ENCODE data around the gene ANKMY1.

ANKMY1 gene

DNA sequence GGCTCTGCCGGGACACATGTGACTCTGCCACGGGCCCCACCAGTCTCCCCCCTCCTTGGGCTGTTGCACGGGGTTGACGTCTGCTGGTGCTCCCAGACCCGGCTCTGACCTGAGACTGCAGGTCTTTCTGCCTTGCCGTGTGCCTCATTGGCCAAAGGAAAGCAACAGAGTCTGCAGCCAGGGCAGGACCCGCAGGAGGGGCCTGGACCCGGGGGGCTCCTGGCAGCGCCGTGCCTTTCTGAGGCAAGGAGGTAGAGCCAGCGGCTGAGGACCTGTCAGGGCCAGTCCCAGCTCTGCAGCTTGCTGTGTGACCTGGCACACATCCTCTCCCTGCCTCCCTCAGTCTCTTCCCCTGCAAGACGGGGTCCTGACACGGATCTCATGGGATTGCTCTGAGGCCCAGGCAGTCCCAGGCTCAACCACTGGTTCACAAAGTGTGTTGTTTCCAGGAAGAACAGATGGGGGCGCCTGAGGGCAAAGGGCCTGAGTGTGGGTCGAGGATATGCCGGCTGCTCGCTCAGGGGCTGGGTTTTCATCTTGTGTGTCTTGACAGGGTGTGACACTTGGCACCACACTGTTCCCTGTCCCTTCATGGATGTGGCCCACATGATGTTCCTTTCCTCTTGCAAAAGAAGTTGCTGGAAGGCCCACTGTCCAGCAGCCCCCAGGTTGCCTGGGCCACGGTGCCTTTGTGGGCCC, 37.7 kb upstream of the ANKMY1 start:
- DNase-seq (ENCODE audit: low read depth), result no peak

DNA sequence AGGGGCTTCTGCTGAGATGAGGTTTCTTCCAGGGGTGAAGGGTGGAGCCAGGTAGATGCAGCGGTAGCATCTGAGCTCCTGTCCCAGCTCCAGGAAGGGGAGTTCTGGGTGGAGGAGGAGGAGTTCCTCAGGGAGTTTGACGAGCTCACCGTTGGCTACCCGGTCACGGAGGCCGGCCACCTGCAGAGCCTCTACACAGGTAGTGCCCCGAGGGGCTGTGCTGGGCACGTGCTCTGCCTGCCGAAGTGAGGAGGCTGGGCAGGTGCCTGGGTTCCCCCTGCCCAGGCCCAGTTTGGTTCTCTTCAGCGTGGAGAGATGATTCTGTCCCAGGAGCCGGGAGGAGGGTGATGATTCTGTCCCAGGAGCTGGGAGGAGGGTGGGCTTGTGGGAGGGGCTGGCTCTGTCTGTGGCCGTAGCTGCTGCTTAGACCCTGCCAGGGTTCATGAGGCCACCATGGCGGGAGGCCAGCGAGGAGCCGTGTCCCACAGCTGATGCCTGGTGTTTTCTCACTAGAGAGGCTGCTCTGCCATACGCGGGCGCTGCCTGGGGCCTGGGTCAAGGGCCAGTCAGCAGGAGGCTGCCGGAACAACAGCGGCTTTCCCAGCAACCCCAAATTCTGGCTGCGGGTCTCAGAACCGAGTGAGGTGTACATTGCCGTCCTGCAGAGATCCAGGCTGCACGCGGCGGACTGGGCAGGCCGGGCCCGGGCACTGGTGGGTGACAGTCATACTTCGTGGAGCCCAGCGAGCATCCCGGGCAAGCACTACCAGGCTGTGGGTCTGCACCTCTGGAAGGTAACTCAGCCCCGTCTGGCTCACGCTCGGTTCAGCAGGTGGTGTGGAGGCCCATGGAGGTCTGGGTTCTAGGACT, 37.0 kb upstream of the ANKMY1 start:
- DNase-seq (ENCODE audit: low read depth), result no peak

DNA sequence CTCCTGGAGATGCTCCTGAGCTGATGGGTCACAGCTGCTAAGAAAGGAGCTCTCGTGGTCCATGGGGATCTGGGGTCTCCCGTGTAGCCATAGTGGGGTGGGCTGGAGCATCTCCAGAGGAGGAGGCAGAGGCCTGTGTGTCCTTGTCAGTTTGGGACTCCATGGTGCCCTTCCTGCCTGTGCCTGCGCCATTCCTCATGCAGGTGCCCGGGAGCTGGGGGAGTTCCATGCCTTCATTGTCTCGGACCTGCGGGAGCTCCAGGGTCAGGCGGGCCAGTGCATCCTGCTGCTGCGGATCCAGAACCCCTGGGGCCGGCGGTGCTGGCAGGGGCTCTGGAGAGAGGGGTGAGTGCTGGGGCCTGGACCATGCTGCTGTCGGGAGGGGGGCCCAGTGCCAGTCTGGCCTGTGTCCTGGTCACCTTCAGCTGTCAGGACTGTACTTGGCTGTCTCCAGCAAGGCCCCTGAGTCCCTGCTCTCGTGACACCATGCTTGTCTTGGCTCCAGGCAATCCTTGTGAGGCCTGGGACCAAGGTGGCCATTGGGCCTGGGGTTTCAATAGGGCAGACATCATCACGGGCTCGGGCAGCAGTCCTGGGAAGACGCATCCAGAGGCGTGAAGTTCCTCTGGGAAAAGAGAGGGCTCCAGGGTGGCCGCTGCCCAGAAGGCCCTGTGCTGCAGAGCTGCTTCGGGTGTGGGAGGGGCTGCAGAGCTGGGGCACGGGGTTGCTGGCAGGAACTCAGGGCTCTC, 36.1 kb upstream of the ANKMY1 start:
- DNase-seq (ENCODE audit: low read depth), result no peak

DNA sequence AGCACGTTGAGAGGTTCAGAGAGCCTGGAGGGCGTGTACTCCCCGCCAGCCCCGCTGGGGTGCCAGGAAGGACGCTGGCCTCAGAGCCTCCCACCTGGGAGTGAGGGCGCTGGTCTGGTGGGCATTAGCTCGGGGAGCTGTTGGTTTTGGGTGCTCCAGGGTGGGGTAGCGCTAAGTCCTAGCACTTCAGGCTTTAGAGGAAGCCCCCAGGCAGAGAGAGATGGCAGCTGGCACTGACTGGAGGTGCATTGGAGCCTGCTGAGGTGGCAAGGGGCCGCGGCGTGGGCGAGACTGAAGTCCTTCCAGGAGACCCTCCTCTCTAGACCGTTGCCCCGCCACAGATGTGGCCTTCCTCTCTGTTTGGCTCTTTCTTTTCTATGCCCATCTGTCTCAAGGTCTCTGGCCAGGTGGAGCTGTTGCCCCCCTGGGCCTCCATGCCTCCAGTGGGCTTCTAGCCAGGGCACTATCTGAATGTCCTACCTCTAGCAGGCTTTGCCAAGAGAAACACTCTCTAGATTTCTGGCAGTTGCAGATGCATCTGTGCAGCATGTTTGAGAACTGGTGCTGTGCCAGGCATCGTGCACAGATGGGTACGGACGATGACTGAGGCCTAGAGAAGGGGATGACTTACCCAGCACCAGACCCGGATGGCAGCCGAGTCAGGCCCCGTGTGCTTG, 35.4 kb upstream of the ANKMY1 start:
- DNase-seq (ENCODE audit: low read depth), result no peak

DNA sequence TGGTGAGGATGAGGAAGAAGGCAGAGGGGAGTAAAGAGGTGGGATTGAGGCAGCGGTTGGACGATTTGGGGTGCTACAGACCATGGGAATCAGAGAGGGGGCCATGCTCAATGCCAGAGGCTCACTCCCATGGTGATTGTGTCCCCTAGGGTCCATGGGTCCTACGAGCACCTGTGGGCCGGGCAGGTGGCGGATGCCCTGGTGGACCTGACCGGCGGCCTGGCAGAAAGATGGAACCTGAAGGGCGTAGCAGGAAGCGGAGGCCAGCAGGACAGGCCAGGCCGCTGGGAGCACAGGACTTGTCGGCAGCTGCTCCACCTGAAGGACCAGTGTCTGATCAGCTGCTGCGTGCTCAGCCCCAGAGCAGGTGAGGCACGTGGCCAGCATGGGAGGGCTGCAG, 34.0 kb upstream of the ANKMY1 start:
- DNase-seq (ENCODE audit: low read depth), result no peak

DNA sequence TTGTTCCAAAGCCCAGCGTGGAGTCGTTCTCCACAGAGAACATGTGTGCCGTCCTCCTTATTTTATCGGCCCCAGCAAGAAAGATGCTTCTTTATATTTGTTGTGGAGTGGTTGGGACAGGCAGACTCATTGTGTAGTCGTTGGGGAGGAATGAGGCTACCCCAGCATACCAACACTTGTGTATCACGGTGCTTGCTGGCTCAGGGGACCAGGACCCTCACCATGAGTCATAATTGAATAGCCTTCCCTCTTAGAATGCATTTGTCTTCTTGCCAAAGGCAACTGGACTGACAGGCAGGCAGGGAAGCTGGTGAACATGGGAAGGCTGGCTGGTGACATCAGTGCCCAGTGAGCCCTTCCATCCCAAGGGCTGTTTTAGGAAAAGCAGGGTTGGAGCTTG, 33.4 kb upstream of the ANKMY1 start:
- no peak for DNase-seq (ENCODE audit: low read depth)

DNA sequence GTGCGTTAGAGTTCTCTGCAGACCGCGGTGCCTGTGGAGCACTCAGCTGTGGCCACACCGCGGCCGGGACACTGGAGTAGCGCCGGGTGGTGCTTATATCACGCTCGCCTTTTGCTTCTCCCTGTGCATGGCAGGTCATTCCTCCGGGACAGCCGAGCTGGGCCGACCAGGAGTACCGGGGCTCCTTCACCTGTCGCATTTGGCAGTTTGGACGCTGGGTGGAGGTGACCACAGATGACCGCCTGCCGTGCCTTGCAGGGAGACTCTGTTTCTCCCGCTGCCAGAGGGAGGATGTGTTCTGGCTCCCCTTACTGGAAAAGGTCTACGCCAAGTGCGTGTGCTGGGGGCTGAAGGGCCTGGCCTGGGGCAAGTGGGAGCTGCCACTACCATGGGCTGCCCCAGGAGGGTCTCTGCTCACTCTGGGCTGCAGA, 32.9 kb upstream of the ANKMY1 start:
- no peak for DNase-seq (ENCODE audit: low read depth)

DNA sequence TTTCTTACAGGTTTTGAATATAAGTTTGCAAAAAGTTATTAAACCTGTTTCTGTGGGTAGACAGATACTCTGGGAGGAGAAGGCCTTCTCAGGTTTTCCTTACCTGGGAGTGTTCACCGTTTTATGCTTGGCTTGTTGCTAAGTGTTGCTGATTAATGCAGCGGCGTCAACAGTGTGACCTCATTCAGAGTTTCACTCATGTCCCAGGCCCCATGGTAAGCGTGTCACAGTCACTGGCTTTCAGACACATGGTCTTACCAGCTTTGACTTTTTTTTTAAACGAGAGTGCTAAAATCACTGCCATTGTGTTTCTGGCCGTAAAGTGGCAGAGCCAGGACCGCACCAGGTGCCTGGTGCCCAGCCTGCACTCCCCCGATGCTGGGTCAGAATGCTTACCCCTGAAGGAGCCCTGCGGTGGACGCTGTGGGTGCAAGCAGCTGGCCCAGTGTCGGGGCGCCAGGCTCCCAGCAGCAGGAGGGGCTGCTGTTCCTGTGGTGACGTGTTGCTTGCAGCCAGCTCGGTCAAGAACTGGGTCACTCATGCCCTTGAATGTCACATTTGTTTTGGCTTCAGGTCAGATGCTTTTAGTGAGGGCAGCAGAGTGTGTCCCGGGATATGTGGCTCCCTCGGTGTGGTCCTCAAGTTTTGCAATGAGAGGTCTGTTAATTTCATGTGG, 32.2 kb upstream of the ANKMY1 start:
- DNase-seq (ENCODE audit: low read depth), result no peak

DNA sequence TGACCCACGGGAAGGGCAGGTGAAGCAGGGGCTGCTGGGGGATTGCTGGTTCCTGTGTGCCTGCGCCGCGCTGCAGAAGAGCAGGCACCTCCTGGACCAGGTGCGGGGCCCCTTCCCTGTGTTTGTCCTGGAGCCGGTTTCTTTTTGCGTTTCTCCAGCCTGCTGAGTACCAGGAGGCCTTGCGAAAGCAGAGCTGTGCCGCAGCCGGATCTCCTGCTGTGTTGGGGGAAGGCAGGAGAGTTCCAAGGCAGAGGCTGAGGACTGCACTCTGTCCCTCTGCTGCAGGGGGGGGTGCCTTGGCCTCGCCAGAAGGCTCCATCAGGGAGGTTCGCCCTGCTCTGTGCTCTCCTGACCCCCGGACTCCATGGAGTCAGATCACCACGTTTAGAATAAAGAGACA, 31.6 kb upstream of the ANKMY1 start:
- no peak for DNase-seq (ENCODE audit: low read depth)

DNA sequence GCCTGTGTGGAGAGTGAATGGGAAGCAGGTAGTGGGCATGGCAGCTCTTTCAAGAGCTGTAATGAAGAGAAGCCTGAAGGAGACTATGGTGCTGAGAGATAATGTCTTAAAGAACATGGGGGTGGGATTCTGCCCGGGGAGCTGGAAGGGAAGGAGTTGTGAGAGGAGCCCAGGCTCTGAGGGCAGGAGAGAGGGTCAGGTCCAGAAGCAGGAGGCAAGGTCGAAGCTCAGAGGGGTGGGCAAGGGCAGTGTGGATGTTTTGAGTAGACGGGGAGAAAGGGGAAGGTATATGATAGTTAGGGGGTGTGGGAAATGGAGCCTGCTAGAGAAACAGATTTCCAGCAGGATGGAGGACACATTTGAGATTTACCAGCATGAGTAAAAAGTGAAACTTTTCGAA, 30.9 kb upstream of the ANKMY1 start:
- DNase-seq (ENCODE audit: low read depth), result no peak

DNA sequence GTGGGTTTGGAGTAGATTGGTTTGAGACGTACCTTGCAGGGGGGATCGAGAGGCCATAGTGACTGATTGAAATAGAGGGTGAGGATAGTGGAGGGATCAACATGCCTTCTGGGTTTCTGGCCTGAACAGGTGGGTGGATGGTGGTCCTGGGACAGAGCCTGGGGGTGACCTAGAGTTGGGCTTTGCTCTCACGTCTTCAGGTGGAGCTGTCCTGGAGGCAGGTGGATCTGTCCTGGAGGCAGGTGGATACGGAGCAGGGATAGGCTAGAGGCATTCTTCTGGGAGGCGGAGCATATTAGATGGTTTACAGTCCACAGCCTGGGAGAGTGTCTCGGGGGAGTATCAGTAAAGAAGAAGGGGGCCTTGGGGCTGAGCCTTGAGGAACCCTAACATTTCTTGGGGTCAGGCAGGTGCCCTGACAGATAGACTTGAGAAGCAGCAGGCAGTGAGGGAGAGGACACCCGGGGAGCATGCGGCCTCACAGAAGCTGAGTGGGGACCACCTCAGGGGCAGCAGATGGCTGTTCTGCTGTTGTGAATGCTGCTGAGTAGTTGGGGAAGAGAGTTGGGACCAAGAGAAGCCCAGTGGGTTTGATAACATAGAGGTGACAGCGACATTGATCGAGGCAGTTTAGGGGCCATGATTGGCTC, 30.3 kb upstream of the ANKMY1 start:
- DNase-seq (ENCODE audit: low read depth), result no peak

DNA sequence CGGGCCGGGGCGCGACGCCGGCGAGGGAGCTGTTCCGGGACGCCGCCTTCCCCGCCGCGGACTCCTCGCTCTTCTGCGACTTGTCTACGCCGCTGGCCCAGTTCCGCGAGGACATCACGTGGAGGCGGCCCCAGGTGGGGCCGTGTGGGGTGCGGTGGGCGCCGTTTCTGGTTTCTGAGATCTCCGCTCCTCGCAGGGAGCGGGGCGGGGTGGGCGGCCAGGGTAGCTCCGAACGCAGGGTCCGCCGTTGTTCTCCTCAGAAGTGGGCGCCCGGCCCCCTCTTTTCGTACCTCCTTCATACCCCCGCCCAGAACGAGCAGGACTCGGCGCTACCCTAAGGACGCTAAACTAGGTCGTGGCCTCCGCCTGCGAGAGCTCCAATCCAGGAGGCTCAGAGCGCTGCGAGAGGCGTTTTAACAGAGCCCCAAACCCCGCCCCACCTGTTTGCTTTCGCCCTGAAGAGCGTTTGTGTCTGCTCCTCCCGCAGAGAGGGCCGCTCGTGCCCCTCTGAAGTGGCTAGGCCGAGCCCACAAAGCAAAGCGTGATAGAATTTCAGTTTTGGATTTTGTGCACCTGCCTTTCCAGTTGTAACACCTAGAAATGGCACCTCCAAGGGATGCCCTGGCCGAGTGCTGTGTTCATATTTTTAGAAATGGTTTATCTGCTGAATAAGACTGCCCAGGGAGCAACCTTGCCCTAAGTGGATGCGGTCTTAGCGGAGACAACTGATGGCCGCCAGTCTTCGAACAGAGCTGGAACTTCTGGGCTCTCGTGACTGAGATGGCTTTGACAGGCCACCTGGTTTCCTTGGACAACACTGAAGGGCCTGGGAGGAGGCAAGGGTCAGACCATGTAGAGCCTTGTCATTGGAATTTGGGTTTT, 29.4 kb upstream of the ANKMY1 start:
- no peak for DNase-seq (ENCODE audit: low read depth)

DNA sequence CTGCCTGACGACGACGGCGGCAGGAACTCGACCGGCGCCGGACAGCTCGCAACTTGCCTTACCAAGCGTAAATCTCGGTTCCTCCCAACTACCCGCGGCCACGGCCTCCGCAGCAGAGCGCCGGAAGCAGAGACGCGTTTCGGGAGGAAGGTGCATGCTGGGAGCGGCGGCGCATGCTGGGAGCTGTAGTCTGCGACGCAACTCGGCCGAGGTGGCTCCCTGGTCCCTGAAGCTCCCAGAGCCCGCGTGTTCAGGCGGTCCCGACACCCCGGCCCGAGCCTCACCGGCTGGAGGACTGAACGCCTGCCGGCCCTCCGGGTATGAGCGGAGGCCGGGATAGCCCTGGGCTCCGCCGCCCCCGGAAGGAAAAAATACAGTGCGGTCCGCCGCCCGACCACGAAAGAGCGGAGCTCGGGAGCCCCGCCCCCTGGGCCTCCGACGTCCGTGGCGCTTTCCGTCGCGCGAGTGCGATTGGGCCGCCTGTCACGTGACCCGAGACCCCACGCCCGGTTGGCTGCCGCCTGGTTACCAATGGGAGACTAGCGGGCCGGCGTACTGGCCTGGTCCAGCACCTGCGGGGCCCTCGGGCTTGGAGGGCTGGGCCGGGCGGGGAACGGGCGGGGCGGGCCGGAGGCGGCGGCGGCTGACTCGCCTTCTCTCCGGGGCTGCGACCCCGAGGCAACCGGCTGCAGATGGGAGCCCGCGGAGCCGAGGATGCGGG, 28.6 kb upstream of the ANKMY1 start, which contains the start of gene CAPN10:
CAPN10 (plus strand) TSS at position 537 of the 721 bp plus-strand sequence; CDS start at position 715, 178 bp downstream.
- DNase-seq (ENCODE audit: low read depth), result peak; percentile 91

DNA sequence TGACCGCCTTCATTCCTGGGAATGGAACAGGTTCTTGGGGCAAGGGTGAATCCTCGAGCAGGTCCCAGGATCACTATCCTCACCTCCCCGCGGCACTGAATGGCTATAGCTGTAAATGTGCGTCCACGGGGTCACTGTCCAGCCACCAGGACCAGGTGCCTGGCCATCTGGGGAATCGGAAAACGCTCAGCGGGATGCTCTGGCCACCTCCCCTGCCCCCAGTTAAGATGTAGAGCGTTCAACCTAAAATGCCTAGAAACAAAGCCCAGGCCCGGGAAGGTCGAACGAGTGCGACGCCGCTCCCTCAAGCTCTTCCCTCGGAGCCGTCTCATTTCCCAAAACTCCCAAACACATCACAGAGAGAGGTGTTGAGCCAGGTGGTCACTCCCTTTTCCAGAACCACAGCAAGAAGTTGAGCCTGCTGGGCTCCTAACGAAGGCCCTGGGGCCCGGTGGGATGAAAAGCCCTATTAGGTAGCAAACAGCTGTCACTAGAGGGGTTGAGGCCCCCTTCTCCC, 28.0 kb upstream of the ANKMY1 start:
- DNase-seq (ENCODE audit: low read depth), result no peak

DNA sequence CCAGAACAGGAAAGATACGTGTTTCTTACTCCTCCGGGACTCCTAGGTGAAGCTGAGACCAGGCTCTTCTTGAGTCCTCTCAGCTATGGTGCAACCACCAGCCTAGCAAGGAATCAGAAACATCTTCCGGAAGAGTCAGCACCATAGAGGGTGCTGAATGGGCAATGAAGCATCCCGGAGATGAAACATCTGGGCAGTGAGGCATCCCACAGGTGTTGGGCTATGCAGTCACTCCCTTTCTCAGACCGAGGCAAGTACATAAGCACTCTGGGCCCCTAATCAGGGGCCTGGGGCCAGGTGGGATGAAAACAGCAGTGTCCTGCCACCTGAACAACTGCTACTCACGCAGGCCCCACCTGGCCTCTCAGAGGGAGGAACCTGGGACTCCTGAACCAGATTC, 27.3 kb upstream of the ANKMY1 start:
- no peak for DNase-seq (ENCODE audit: low read depth)

DNA sequence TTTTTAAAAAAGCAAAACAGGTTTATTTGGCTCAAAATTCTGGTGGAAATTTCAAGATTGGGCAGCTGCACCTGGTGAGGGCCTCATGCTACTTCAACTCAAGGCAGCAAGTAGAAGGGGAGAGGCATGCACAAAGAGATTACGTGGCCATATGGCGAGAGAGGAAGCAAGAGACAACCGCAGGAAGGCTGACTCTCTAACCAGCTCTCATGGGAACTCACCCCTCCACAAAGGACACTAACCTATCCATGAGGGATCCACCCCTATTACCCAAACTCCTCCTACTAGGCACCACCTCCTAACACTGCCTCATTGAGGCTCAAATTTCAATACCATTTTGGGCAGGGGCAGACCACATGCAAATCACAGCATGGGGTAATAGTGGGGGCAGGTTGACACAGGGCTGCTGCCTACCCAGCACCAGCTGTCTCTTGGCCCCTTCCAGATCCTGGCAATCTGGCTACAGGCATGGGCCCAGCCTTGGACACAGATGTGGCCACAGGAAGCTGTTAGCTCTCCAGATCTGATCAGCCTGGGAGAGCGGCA, 26.8 kb upstream of the ANKMY1 start:
- DNase-seq (ENCODE audit: low read depth), result no peak

DNA sequence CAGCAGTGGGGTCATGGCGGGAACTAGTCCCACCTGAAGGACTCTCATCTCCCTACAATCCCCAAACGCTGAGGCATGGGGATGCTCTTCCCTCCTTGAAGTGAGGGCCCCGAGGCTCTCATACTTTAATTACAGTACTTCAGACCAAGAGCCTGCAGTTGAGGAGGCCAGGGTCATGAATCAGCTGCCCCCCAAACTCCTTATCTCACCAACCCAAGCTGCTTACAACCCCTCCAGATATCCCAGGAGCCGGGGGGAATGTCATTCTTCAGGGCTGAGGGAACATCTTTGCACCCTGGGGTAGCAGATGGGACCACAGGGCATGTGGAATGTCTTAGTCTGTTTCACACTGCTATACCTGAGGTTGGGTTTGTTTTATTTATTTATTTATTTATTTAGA, 26.0 kb upstream of the ANKMY1 start:
- DNase-seq (ENCODE audit: low read depth), result no peak

DNA sequence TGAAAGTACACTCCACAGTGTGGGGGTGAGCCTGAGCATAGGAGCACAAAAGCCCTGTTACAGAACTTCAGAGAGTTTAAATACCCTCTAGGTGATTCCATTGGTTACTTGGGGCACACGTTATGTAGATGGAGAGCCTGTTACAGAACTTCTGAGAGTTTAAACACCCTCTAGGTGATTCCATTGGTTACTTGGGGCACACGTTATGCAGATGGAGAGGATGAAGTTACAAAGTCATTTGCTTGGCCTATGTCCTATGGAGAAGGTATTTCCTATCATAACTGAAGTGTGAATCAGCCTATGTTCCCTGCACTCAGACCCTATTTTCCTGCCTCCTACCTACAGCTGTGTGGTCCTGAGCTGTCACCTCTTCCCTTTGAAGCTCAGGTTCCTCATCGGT, 25.0 kb upstream of the ANKMY1 start:
- DNase-seq (ENCODE audit: low read depth), result no peak

DNA sequence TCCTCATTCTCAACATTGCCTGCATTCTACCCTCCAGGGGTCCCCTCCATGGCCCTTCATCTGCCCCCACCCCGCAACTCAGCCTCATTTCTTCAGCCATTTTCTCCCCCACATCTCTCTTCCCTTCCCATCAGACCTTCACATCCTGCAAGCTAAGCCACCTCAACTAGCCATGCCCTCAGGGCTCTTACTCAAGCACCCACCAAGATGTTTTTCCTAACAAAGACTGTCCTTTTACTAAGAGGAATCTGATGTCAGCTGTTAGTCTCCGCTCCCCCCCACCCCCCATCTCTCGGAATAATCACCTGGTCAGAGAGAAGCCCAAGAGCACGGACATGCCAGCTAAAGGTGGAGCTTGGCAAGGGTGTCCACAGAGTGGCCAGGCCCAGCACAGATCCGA, 24.0 kb upstream of the ANKMY1 start:
- no peak for DNase-seq (ENCODE audit: low read depth)
